GM21619 (cell line): ENCODE measurements around the gene ZFAND3.
"Not testable (repeated sequence)": the region's sequence is repeated elsewhere in the genome, so short reads cannot be mapped to it uniquely, and the experiment has no call there.

Experiments used
- ATAC-seq: cut with Tn5 transposase; IDR thresholded peaks from one replicate; pipeline ENCODE4 v1.9.1; 2021; ENCODE audit not compliant: unreplicated experiment

ZFAND3 gene

GRCh38 chr6:37862992-37863391 lies 43.5 kb downstream of the ZFAND3 start:
- ATAC-seq = no peak

GRCh38 chr6:37864250-37864649 lies 44.7 kb downstream of the ZFAND3 start:
- no peak for ATAC-seq

- no peak for ATAC-seq
Observed at GRCh38 chr6:37865504-37865903, 46.0 kb downstream of the ZFAND3 start.

- ATAC-seq = no peak
Observed at GRCh38 chr6:37866590-37867507, 47.3 kb downstream of the ZFAND3 start.

- ATAC-seq = peak; percentile 72
Observed at GRCh38 chr6:37867756-37868446, 48.4 kb downstream of the ZFAND3 start.

GRCh38 chr6:37868447-37868825 lies 48.9 kb downstream of the ZFAND3 start:
- ATAC-seq = no peak

- ATAC-seq = no peak
Observed at GRCh38 chr6:37871616-37872372, 52.3 kb downstream of the ZFAND3 start.

- ATAC-seq = no peak
Observed at GRCh38 chr6:37872373-37872745, 52.8 kb downstream of the ZFAND3 start.

- no peak for ATAC-seq
Observed at GRCh38 chr6:37874726-37875125, 55.2 kb downstream of the ZFAND3 start.

- ATAC-seq = no peak
Observed at GRCh38 chr6:37875561-37876309, 56.2 kb downstream of the ZFAND3 start.

GRCh38 chr6:37876843-37877242 lies 57.3 kb downstream of the ZFAND3 start:
- ATAC-seq = no peak

GRCh38 chr6:37877373-37878149 lies 58.0 kb downstream of the ZFAND3 start:
- no peak for ATAC-seq

GRCh38 chr6:37878150-37878710 lies 58.7 kb downstream of the ZFAND3 start:
- ATAC-seq = no peak

- ATAC-seq = not testable (repeated sequence)
Observed at GRCh38 chr6:37880602-37881001, 61.1 kb downstream of the ZFAND3 start.

- no peak for ATAC-seq
Observed at GRCh38 chr6:37882292-37882691, 62.8 kb downstream of the ZFAND3 start.

GRCh38 chr6:37882724-37883413 lies 63.3 kb downstream of the ZFAND3 start:
- ATAC-seq = no peak

- no peak for ATAC-seq
Observed at GRCh38 chr6:37884548-37884947, 65.0 kb downstream of the ZFAND3 start.

GRCh38 chr6:37889051-37889450 lies 69.5 kb downstream of the ZFAND3 start:
- no peak for ATAC-seq

- no peak for ATAC-seq
Observed at GRCh38 chr6:37889486-37889885, 70.0 kb downstream of the ZFAND3 start.
